B cell (primary cell): Measurements from ENCODE around the gene MICA. TPM values are rescaled to one million over a fixed set of nuclear protein-coding genes. Genes with fewer than 3 reads are reported as not detected.
A peak's percentile ranks its signal among the peaks of the same experiment; 100 is the strongest.

Experiments
- ATAC-seq: fragments of 200-7000 bp; cut with Tn5 transposase; one replicate; pipeline ENCODE4 v1.10.0; 2021; ENCODE audit warnings: low read depth, mild to moderate bottlenecking, moderate number of reproducible peaks, moderate library complexity
- CTCF ChIA-PET: fragments of 350-600 bp; sonication (Branson Sonifier 250); formaldehyde crosslinking; loops from one replicate; lab custom pipeline; 2021; ENCODE audit warnings: antibody characterized with exemption, inconsistent platforms; lab: Charles Lee
- POLR2A ChIA-PET: fragments of 350-600 bp; sonication (Branson Sonifier 250); formaldehyde crosslinking; loops from one replicate; lab custom pipeline; 2021; ENCODE audit warnings: antibody characterized with exemption; lab: Charles Lee
- DNase-seq: peaks from one replicate; pipeline ENCODE4 v3.0.0; 2013
- H2AFZ ChIP-seq: 2 replicates; pipeline ENCODE4 v1.6.1; 2012; ENCODE audit warnings: mild to moderate bottlenecking, low read depth, low read length; ENCODE audit not compliant: insufficient read depth, poor library complexity, severe bottlenecking
- H3K27ac ChIP-seq, 2 donors: 1 replicate in 1 of 2; 2 replicates in 1 of 2; pipeline ENCODE4 v1.5.1; 2012 to 2013; ENCODE audit warnings: low read length in 2 of 2, mild to moderate bottlenecking in 2 of 2, moderate library complexity in 1 of 2
- H3K27me3 ChIP-seq, 4 experiments: fragments of 200-600 bp in 1 of 4; sonication (generic) in 1 of 4; replicated peaks in 1 of 4; 1 replicate in 2 of 4; 2 replicates in 2 of 4; pipeline versions ENCODE4 v1.6.1 to v1.7.0; 2013 to 2016; ENCODE audit warnings: low read length in 3 of 4, mild to moderate bottlenecking in 2 of 4, mixed read lengths in 1 of 4, moderate library complexity in 1 of 4; ENCODE audit not compliant: insufficient read depth in 4 of 4, control insufficient read depth in 3 of 4; ENCODE audit errors: control extremely low read depth in 1 of 4
- H3K36me3 ChIP-seq, 2 experiments: replicated peaks in 1 of 2; 1 replicate in 1 of 2; 2 replicates in 1 of 2; pipeline versions ENCODE4 v1.6.1 to v1.7.1; 2013; ENCODE audit warnings: low read length in 1 of 2; ENCODE audit not compliant: insufficient read depth in 2 of 2, control insufficient read depth in 1 of 2; ENCODE audit errors: control extremely low read depth in 1 of 2, extremely low read depth in 1 of 2
- H3K4me1 ChIP-seq, 2 donors: fragments of 200-600 bp in 1 of 2; sonication (generic) in 1 of 2; 1 replicate in 1 of 2; 2 replicates in 1 of 2; pipeline versions ENCODE4 v1.5.1 to v1.6.1; 2013 to 2017; ENCODE audit warnings: low read length in 2 of 2; ENCODE audit not compliant: control insufficient read depth in 2 of 2, insufficient read depth in 2 of 2
- H3K4me2 ChIP-seq: replicated peaks from 2 replicates; pipeline ENCODE3; 2012; ENCODE audit warnings: mild to moderate bottlenecking, low read depth, low read length; ENCODE audit not compliant: poor library complexity, severe bottlenecking
- H3K4me3 ChIP-seq, 5 experiments: fragments of 200-600 bp in 1 of 5; sonication (generic) in 1 of 5; 1 replicate in 3 of 5; 2 replicates in 2 of 5; pipeline versions ENCODE4 v1.5.1 to v1.7.0; 2011 to 2016; ENCODE audit warnings: low read length in 4 of 5, mild to moderate bottlenecking in 4 of 5, low read depth in 2 of 5, control low read depth in 1 of 5, moderate library complexity in 1 of 5; ENCODE audit not compliant: insufficient read depth in 1 of 5; ENCODE audit errors: control extremely low read depth in 1 of 5, extremely low read depth in 1 of 5
- H3K79me2 ChIP-seq: fragments of 200-600 bp; sonication (generic); one replicate; pipeline ENCODE4 v1.6.0; 2016; ENCODE audit warnings: low read length; ENCODE audit not compliant: control insufficient read depth, insufficient read depth
- H3K9ac ChIP-seq: fragments of 200-600 bp; sonication (generic); 2 replicates; pipeline ENCODE4 v1.6.1; 2017; ENCODE audit warnings: mild to moderate bottlenecking, low read length, moderate library complexity
- H3K9me3 ChIP-seq, 3 donors: one replicate each; pipeline versions ENCODE4 v1.6.1 to v1.7.1; 2013; ENCODE audit warnings: low read length in 2 of 3; ENCODE audit not compliant: control insufficient read depth in 2 of 3, insufficient read depth in 1 of 3; ENCODE audit errors: control extremely low read depth in 1 of 3
- H4K20me1 ChIP-seq: 2 replicates; pipeline ENCODE4 v1.6.0; 2012; ENCODE audit warnings: mild to moderate bottlenecking, low read length; ENCODE audit not compliant: insufficient read depth, control insufficient read depth, poor library complexity, severe bottlenecking
- H3K27ac Mint-ChIP-seq: one replicate; pipeline ENCODE4 v1.8.0; 2021; ENCODE audit warnings: mixed read lengths
- H3K27me3 Mint-ChIP-seq: one replicate; pipeline ENCODE4 v1.8.0; 2021; ENCODE audit warnings: mixed read lengths
- H3K4me1 Mint-ChIP-seq: one replicate; pipeline ENCODE4 v1.8.0; 2021; ENCODE audit warnings: mixed read lengths
- H3K4me3 Mint-ChIP-seq: one replicate; pipeline ENCODE4 v1.8.0; 2021; ENCODE audit warnings: mixed read lengths
- H3K9me3 Mint-ChIP-seq: one replicate; pipeline ENCODE4 v1.8.0; 2022; ENCODE audit warnings: mixed read lengths; ENCODE audit not compliant: insufficient read depth
- CTCF ChIP-seq: fragments of 200-600 bp; IDR thresholded peaks from one replicate; pipeline ENCODE4 v1.8.0; 2022; ENCODE audit warnings: antibody characterized with exemption, mild to moderate bottlenecking
- EZH2 ChIP-seq: IDR thresholded peaks from 2 replicates; pipeline ENCODE4 v1.6.1; 2012; ENCODE audit warnings: borderline replicate concordance, low read depth, mild to moderate bottlenecking, moderate library complexity, low read length; ENCODE audit not compliant: insufficient read depth, poor library complexity, severe bottlenecking
- WGBS: methylation state at CpG from one replicate; pipeline ENCODE4 v1.1.5; 2013; ENCODE audit warnings: missing lambda C conversion rate; ENCODE audit not compliant: insufficient coverage; 5-methylcytosine and 5-hydroxymethylcytosine counted together
- intact Hi-C: fragments of 100-400 bp; cut with micrococcal nuclease; formaldehyde crosslinking; loops from one replicate; pipeline ENCODE4 v1.10.0; 2022
- polyA plus RNA-seq: library from polyadenylated mRNA; depleted of rRNA; stranded (reverse); fragments of >200 nt; gene quantifications from 2 replicates; pipeline ENCODE4 v1.2.3, GENCODE V29; 2012
- total RNA-seq, 2 donors: library from RNA; stranded (reverse); fragments of 120-200 nt in 1 of 2; gene quantifications; 1 replicate in 1 of 2; 2 replicates in 1 of 2; pipeline versions ENCODE4 v1.2.3 to v1.2.4, GENCODE V29; 2013 to 2022

MICA gene
- total and polyA plus RNA-seq, 2 donors (not counting 1 experiment from before 2014, with no cell fraction given), result 13.9 to 28.5 TPM

GRCh38 chr6:31399589-31400466, 3.6 kb upstream of the MICA start:
- Histone ChIP-seq H3K4me1 (peaks cover 30 to 51% of the 10 kb centered on the region in 2 donors), H3K36me3 (peaks cover 0 to 4% of the 10 kb centered on the region in 2 experiments), H3K9me3 (no peaks in the 10 kb centered on the region), H3K9ac (peak overlapping the region; percentile 84), H2AFZ (peak overlapping the region; percentile 82), H4K20me1 (peaks cover 36% of the 10 kb centered on the region), H3K27ac (peak overlapping the region; percentile 78 to 82), H3K27me3 (no peaks in the 10 kb centered on the region), H3K4me2 (peak overlapping the region; percentile 94), H3K4me3 (peak overlapping the region; percentile 56 to 91 (median 76)), H3K79me2 (peaks cover 63% of the 10 kb centered on the region)
- TF ChIP-seq CTCF, result peak; percentile 82
- no peak for TF ChIP-seq EZH2
- no peaks in the 10 kb centered on the region for H3K9me3 Mint-ChIP-seq
- POLR2A ChIA-PET, result interaction anchor here (0.7 to 1.9 kb wide), 6 partner anchors 24 to 328 kb away, joined by 3 to 8 read pairs (median 5); partner anchors contain the start of gene DDX39B
- ATAC-seq (peak; percentile 22), DNase-seq (peak; percentile 81)
- intact Hi-C loops, result loop anchor here (1.0 to 5.0 kb wide), 3 partner anchors 43 to 557 kb away; partner anchors contain the start of genes HLA-B, NELFE and SKIC2
- WGBS, result under 1% methylated on average over 56 of the region's 57 CpGs
- no peaks in the 10 kb centered on the region for H3K27me3 Mint-ChIP-seq
- H3K4me1 Mint-ChIP-seq, result peaks cover 49% of the 10 kb centered on the region
- H3K27ac Mint-ChIP-seq, result peak overlapping the region; percentile 90
- CTCF ChIA-PET, result interaction anchor here (0.6 to 5.7 kb wide), 19 partner anchors 24 to 1185 kb away, joined by 3 to 78 read pairs (median 4); partner anchors contain the start of genes CCHCR1 and TCF19
- peak overlapping the region; percentile 90 for H3K4me3 Mint-ChIP-seq
